ENCODE results near the gene DNM3. TPM values are rescaled to one million over a fixed set of nuclear protein-coding genes. Genes with fewer than 3 reads are reported as not detected.

The DNM3 gene
- total and polyA plus RNA-seq, 10 of the 15 experiments (the other 5 are each of a cell fraction or from before 2014, with no cell fraction given), result 0.03 to 1.5 (median 0.08) TPM; not detected in 3

GRCh38 chr1:172342584-172343239 lies 501.4 kb downstream of the DNM3 start (continued):
- TF ChIP-seq NFIC (IDR thresholded peaks at IDR 0.05; ENCODE audit: low read depth, low read length), result peak; percentile 94
- TF ChIP-seq, protein P1, sequence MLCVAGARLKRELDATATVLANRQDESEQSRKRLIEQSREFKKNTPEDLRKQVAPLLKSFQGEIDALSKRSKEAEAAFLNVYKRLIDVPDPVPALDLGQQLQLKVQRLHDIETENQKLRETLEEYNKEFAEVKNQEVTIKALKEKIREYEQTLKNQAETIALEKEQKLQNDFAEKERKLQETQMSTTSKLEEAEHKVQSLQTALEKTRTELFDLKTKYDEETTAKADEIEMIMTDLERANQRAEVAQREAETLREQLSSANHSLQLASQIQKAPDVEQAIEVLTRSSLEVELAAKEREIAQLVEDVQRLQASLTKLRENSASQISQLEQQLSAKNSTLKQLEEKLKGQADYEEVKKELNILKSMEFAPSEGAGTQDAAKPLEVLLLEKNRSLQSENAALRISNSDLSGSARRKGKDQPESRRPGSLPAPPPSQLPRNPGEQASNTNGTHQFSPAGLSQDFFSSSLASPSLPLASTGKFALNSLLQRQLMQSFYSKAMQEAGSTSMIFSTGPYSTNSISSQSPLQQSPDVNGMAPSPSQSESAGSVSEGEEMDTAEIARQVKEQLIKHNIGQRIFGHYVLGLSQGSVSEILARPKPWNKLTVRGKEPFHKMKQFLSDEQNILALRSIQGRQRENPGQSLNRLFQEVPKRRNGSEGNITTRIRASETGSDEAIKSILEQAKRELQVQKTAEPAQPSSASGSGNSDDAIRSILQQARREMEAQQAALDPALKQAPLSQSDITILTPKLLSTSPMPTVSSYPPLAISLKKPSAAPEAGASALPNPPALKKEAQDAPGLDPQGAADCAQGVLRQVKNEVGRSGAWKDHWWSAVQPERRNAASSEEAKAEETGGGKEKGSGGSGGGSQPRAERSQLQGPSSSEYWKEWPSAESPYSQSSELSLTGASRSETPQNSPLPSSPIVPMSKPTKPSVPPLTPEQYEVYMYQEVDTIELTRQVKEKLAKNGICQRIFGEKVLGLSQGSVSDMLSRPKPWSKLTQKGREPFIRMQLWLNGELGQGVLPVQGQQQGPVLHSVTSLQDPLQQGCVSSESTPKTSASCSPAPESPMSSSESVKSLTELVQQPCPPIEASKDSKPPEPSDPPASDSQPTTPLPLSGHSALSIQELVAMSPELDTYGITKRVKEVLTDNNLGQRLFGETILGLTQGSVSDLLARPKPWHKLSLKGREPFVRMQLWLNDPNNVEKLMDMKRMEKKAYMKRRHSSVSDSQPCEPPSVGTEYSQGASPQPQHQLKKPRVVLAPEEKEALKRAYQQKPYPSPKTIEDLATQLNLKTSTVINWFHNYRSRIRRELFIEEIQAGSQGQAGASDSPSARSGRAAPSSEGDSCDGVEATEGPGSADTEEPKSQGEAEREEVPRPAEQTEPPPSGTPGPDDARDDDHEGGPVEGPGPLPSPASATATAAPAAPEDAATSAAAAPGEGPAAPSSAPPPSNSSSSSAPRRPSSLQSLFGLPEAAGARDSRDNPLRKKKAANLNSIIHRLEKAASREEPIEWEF (IDR thresholded peaks at IDR 0.05; ENCODE audit: insufficient replicate concordance, low read depth, low read length), result peak; percentile 75
- peak; percentile 41 for TF ChIP-seq SMAD1 (IDR thresholded peaks at IDR 0.05; ENCODE audit: low read depth, partially characterized antibody)
- no peak; the same call in 1 of the 2 replicates for TF ChIP-seq TCF7 (IDR thresholded peaks at IDR 0.05; ENCODE audit: borderline replicate concordance)
- TF ChIP-seq JUND (IDR thresholded peaks at IDR 0.05; ENCODE audit: low read depth, low read length), result peak; percentile 86; the same call in 1 of the 2 replicates
- peak; percentile 98 for TF ChIP-seq JUNB (IDR thresholded peaks at IDR 0.05)
- TF ChIP-seq PAX8 (IDR thresholded peaks at IDR 0.05), result no peak
- TF ChIP-seq CEBPB (IDR thresholded peaks at IDR 0.05; ENCODE audit: borderline replicate concordance in 1 of 2, low read depth in 2 of 2, low read length in 2 of 2), result peak in 1 of 2 experiments; percentile 72; a peak in 1 of 4 replicates
- TF ChIP-seq, protein P2, sequence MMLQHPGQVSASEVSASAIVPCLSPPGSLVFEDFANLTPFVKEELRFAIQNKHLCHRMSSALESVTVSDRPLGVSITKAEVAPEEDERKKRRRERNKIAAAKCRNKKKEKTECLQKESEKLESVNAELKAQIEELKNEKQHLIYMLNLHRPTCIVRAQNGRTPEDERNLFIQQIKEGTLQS (IDR thresholded peaks at IDR 0.05; ENCODE audit: borderline replicate concordance, extremely low read depth, low read depth, low read length), result no peak
- TF ChIP-seq IRF4 (IDR thresholded peaks at IDR 0.05; ENCODE audit: low read depth, low read length), result peak; percentile 90
- peak; percentile 29 for TF ChIP-seq BCL3 (IDR thresholded peaks at IDR 0.05; ENCODE audit: borderline replicate concordance, insufficient read depth, low read depth, low read length, poor library complexity, severe bottlenecking)
- TF ChIP-seq GABPA (IDR thresholded peaks at IDR 0.05; ENCODE audit: low read depth), result peak; percentile 32; the same call in 1 of the 2 replicates
- TF ChIP-seq IKZF2 (IDR thresholded peaks at IDR 0.05), result peak; percentile 95
- TF ChIP-seq ETV6 (conservative IDR thresholded peaks at IDR 0.05 in 1 of 2, IDR thresholded peaks at IDR 0.05 in 1 of 2; ENCODE audit: borderline replicate concordance in 1 of 2, low read depth in 1 of 2), result peak in 1 of 2 experiments; percentile 82; a peak in 2 of 4 replicates
- TF ChIP-seq SRF (IDR thresholded peaks at IDR 0.05; ENCODE audit: low read depth in 2 of 2, low read length in 2 of 2), result no peak; a peak in 1 of 4 replicates
- TF ChIP-seq YY1 (IDR thresholded peaks at IDR 0.05; ENCODE audit: low read depth, low read length), result no peak
- no peak for TF ChIP-seq SMARCA5 (IDR thresholded peaks at IDR 0.05)
- peak; percentile 87 for TF ChIP-seq IKZF1 (conservative IDR thresholded peaks at IDR 0.05)

Measured in GM12878 (cell line).